ENCODE data around the gene C11orf24. TPM values are rescaled to one million over a fixed set of nuclear protein-coding genes. Genes with fewer than 3 reads are reported as not detected.
A peak's percentile ranks its signal among the peaks of the same experiment; 100 is the strongest.

Gene C11orf24
- total and polyA plus RNA-seq, 5 donors from 2014 or later, result 6.6 to 11.0 (median 9.1) TPM

GRCh38 chr11:68271023-68271780 is 571 bp downstream of the C11orf24 start:
- peak overlapping the region; percentile 93 for H3K27ac ChIP-seq (ENCODE audit: insufficient read depth, low read length, poor library complexity, severe bottlenecking)
- no peaks in the 10 kb centered on the region for H3K9me3 ChIP-seq (ENCODE audit: control insufficient read depth in 2 of 2, low read length in 2 of 2)
- peak overlapping the region; percentile 89 to 97 (median 93) for H3K27ac Mint-ChIP-seq
- H3K9me3 Mint-ChIP-seq, result peaks cover 0 to 3% (median 0%) of the 10 kb centered on the region in 7 donors
- DNase-seq, result peak; percentile 39 to 86 (median 55)
- no peaks in the 10 kb centered on the region for H3K27me3 ChIP-seq (ENCODE audit: control insufficient read depth, insufficient read depth, low read length)
- peaks cover 28% of the 10 kb centered on the region for H3K4me1 ChIP-seq (ENCODE audit: control insufficient read depth, insufficient read depth, low read length, poor library complexity, severe bottlenecking)
- peak overlapping the region; percentile 72 for H3K4me3 ChIP-seq (ENCODE audit: low read depth, low read length)
- ATAC-seq (ENCODE audit: low read depth in 2 of 2), result peak; percentile 4 to 19
- H3K27me3 Mint-ChIP-seq, result peaks cover 5% of the 10 kb centered on the region
- H3K4me3 Mint-ChIP-seq, result peak overlapping the region; percentile 90 to 95 (median 92)
- peaks cover 17% of the 10 kb centered on the region for H3K36me3 ChIP-seq (ENCODE audit: control insufficient read depth, insufficient read depth, low read length)
- H3K4me1 Mint-ChIP-seq, result peaks cover 3 to 47% (median 28%) of the 10 kb centered on the region in 4 donors
- peaks cover 4% of the 10 kb centered on the region for H3K36me3 Mint-ChIP-seq

- Mint-ChIP-seq H3K27ac (peak overlapping the region in 2 of 3 donors; percentile 93 to 97), H3K36me3 (peaks cover 4% of the 10 kb centered on the region)
These were observed 1.4 kb downstream of the C11orf24 start for GRCh38 chr11:68270196-68271022.

GRCh38 chr11:68269414-68270081 is 2.2 kb downstream of the C11orf24 start:
- DNase-seq (no peak), ATAC-seq (ENCODE audit: low read depth in 2 of 2) (no peak)
- H3K9me3 Mint-ChIP-seq, result no peaks in the 10 kb centered on the region
- Histone ChIP-seq H3K36me3 (ENCODE audit: control insufficient read depth, insufficient read depth, low read length) (peaks cover 32% of the 10 kb centered on the region), H3K4me3 (ENCODE audit: low read depth, low read length) (no peak overlapping the region), H3K4me1 (ENCODE audit: control insufficient read depth, insufficient read depth, low read length, poor library complexity, severe bottlenecking) (peaks cover 28% of the 10 kb centered on the region), H3K27me3 (ENCODE audit: control insufficient read depth, insufficient read depth, low read length) (no peaks in the 10 kb centered on the region), H3K27ac (ENCODE audit: insufficient read depth, low read length, poor library complexity, severe bottlenecking) (no peak overlapping the region), H3K9me3 (ENCODE audit: control insufficient read depth in 2 of 2, low read length in 2 of 2) (no peaks in the 10 kb centered on the region)
- H3K4me3 Mint-ChIP-seq, result peak overlapping the region in 3 of 4 donors; percentile 64 to 92 (median 92)
- H3K27ac Mint-ChIP-seq, result peak overlapping the region in 1 of 3 donors; percentile 14
- peaks cover 10% of the 10 kb centered on the region for H3K36me3 Mint-ChIP-seq
- H3K4me1 Mint-ChIP-seq, result peaks cover 3 to 49% (median 28%) of the 10 kb centered on the region in 4 donors
- no peaks in the 10 kb centered on the region for H3K27me3 Mint-ChIP-seq

More at GRCh38 chr11:68270196-68271022, 1.4 kb downstream of the C11orf24 start:
- Histone ChIP-seq H3K27ac (ENCODE audit: insufficient read depth, low read length, poor library complexity, severe bottlenecking) (no peak overlapping the region), H3K4me3 (ENCODE audit: low read depth, low read length) (peak overlapping the region; percentile 72), H3K4me1 (ENCODE audit: control insufficient read depth, insufficient read depth, low read length, poor library complexity, severe bottlenecking) (peaks cover 28% of the 10 kb centered on the region), H3K27me3 (ENCODE audit: control insufficient read depth, insufficient read depth, low read length) (no peaks in the 10 kb centered on the region), H3K9me3 (ENCODE audit: control insufficient read depth in 2 of 2, low read length in 2 of 2) (no peaks in the 10 kb centered on the region), H3K36me3 (ENCODE audit: control insufficient read depth, insufficient read depth, low read length) (peaks cover 24% of the 10 kb centered on the region)
- H3K4me3 Mint-ChIP-seq, result peak overlapping the region; percentile 90 to 95 (median 92)
- no peaks in the 10 kb centered on the region for H3K9me3 Mint-ChIP-seq
- no peak for ATAC-seq (ENCODE audit: low read depth in 2 of 2)
- H3K4me1 Mint-ChIP-seq, result peaks cover 3 to 47% (median 28%) of the 10 kb centered on the region in 4 donors
- H3K27me3 Mint-ChIP-seq, result no peaks in the 10 kb centered on the region
- DNase-seq, result no peak

GRCh38 chr11:68267881-68268240 is 3.9 kb downstream of the C11orf24 start:
- Histone ChIP-seq H3K4me1 (ENCODE audit: control insufficient read depth, insufficient read depth, low read length, poor library complexity, severe bottlenecking) (peaks cover 25% of the 10 kb centered on the region), H3K9me3 (ENCODE audit: control insufficient read depth in 2 of 2, low read length in 2 of 2) (no peaks in the 10 kb centered on the region), H3K4me3 (ENCODE audit: low read depth, low read length) (no peak overlapping the region), H3K36me3 (ENCODE audit: control insufficient read depth, insufficient read depth, low read length) (peaks cover 44% of the 10 kb centered on the region), H3K27ac (ENCODE audit: insufficient read depth, low read length, poor library complexity, severe bottlenecking) (no peak overlapping the region), H3K27me3 (ENCODE audit: control insufficient read depth, insufficient read depth, low read length) (no peaks in the 10 kb centered on the region)
- peaks cover 23% of the 10 kb centered on the region for H3K36me3 Mint-ChIP-seq
- H3K27me3 Mint-ChIP-seq, result no peaks in the 10 kb centered on the region
- no peak for DNase-seq
- H3K9me3 Mint-ChIP-seq, result no peaks in the 10 kb centered on the region
- ATAC-seq (ENCODE audit: low read depth in 2 of 2), result no peak
- H3K4me1 Mint-ChIP-seq, result peaks cover 3 to 42% (median 26%) of the 10 kb centered on the region in 4 donors
- H3K27ac Mint-ChIP-seq, result no peak overlapping the region
- no peak overlapping the region for H3K4me3 Mint-ChIP-seq

- Histone ChIP-seq H3K36me3 (ENCODE audit: control insufficient read depth, insufficient read depth, low read length) (peaks cover 51% of the 10 kb centered on the region), H3K4me1 (ENCODE audit: control insufficient read depth, insufficient read depth, low read length, poor library complexity, severe bottlenecking) (peaks cover 19% of the 10 kb centered on the region)
- H3K4me3 Mint-ChIP-seq, result no peak overlapping the region
These were observed 4.6 kb downstream of the C11orf24 start for GRCh38 chr11:68266936-68267880.

GRCh38 chr11:68266121-68266891 is 5.5 kb downstream of the C11orf24 start:
- Histone ChIP-seq H3K4me1 (ENCODE audit: control insufficient read depth, insufficient read depth, low read length, poor library complexity, severe bottlenecking) (peaks cover 12% of the 10 kb centered on the region), H3K36me3 (ENCODE audit: control insufficient read depth, insufficient read depth, low read length) (peaks cover 60% of the 10 kb centered on the region), H3K27ac (ENCODE audit: insufficient read depth, low read length, poor library complexity, severe bottlenecking) (no peak overlapping the region), H3K4me3 (ENCODE audit: low read depth, low read length) (no peak overlapping the region), H3K9me3 (ENCODE audit: control insufficient read depth in 2 of 2, low read length in 2 of 2) (no peaks in the 10 kb centered on the region), H3K27me3 (ENCODE audit: control insufficient read depth, insufficient read depth, low read length) (no peaks in the 10 kb centered on the region)
- ATAC-seq (ENCODE audit: low read depth in 2 of 2) (no peak), DNase-seq (no peak)
- H3K36me3 Mint-ChIP-seq, result peaks cover 32% of the 10 kb centered on the region
- H3K27me3 Mint-ChIP-seq, result no peaks in the 10 kb centered on the region
- H3K9me3 Mint-ChIP-seq, result no peaks in the 10 kb centered on the region
- peaks cover 3 to 35% (median 20%) of the 10 kb centered on the region in 4 donors for H3K4me1 Mint-ChIP-seq
- H3K27ac Mint-ChIP-seq, result no peak overlapping the region
- no peak overlapping the region for H3K4me3 Mint-ChIP-seq

More at GRCh38 chr11:68266936-68267880, 4.6 kb downstream of the C11orf24 start:
- Histone ChIP-seq H3K9me3 (ENCODE audit: control insufficient read depth in 2 of 2, low read length in 2 of 2) (no peaks in the 10 kb centered on the region), H3K27me3 (ENCODE audit: control insufficient read depth, insufficient read depth, low read length) (no peaks in the 10 kb centered on the region), H3K27ac (ENCODE audit: insufficient read depth, low read length, poor library complexity, severe bottlenecking) (no peak overlapping the region), H3K4me3 (ENCODE audit: low read depth, low read length) (no peak overlapping the region)
- Mint-ChIP-seq H3K4me1 (peaks cover 3 to 36% (median 22%) of the 10 kb centered on the region in 4 donors), H3K27ac (no peak overlapping the region), H3K36me3 (peaks cover 29% of the 10 kb centered on the region), H3K27me3 (no peaks in the 10 kb centered on the region), H3K9me3 (no peaks in the 10 kb centered on the region)
- ATAC-seq (ENCODE audit: low read depth in 2 of 2) (no peak), DNase-seq (no peak)

All from CD4-positive, CD25-positive, alpha-beta regulatory T cell (primary cell).